K562 (cell line): ENCODE results near the gene GRHPR. TPM values are rescaled to one million over a fixed set of nuclear protein-coding genes. Genes with fewer than 3 reads are reported as not detected.

Experiments used
- ATAC-seq: fragments of 200-7000 bp; cut with Tn5 transposase; 3 replicates; pipeline ENCODE4 v1.9.1; 2020; ENCODE audit warnings: moderate library complexity
- BruUV-seq: library from RNA; stranded (reverse); fragments of 400-500 nt; replicated peaks from 2 replicates; lab custom pipeline; 2021; lab: Mats Ljungman, UMichigan
- CTCF ChIA-PET: fragments of 300-600 bp; formaldehyde crosslinking; extraction: SDS; loops from one replicate; lab custom pipeline; 2021; ENCODE audit warnings: low intra/inter-chr PET ratio; lab: Yijun Ruan, JAX
- POLR2A ChIA-PET: fragments of 300-600, 350-650 bp; sonication (Branson Sonifier 250); formaldehyde crosslinking; extraction: SDS; loops from one replicate; lab custom pipeline; 2021; ENCODE audit warnings: antibody characterized with exemption, inconsistent platforms; lab: Yijun Ruan, JAX
- DNase-seq, 4 experiments: peaks; one replicate each; pipeline versions ENCODE4 v3.0.0 to v3.0.0-alpha.2; 2011 to 2018; ENCODE audit warnings: low spot score in 3 of 4, mixed read lengths in 3 of 4; ENCODE audit errors: extremely low read depth in 1 of 4
- FAIRE-seq: peaks from 2 replicates; lab custom pipeline; 2011; peaks lifted over from hg19 to GRCh38; lab: Jason Lieb, UNC
- H2AFZ ChIP-seq: 2 replicates; pipeline ENCODE4 v1.6.0; 2011; ENCODE audit warnings: low read depth, low read length, control low read depth, inconsistent platforms
- H3K27ac ChIP-seq: fragments of 200-600 bp; 3 replicates; pipeline ENCODE4 v1.8.0; 2011; ENCODE audit warnings: low read depth, mild to moderate bottlenecking, control low read depth, inconsistent platforms, low read length, moderate library complexity, mixed read lengths; ENCODE audit errors: extremely low read depth
- H3K27me3 ChIP-seq, 2 experiments: fragments of 300-600 bp in 1 of 2; 2 replicates in 1 of 2; 3 replicates in 1 of 2; pipeline versions ENCODE4 v1.6.0 to v1.8.0; 2011; ENCODE audit warnings: inconsistent platforms in 2 of 2, low read length in 2 of 2, mild to moderate bottlenecking in 1 of 2, mixed read lengths in 1 of 2, moderate library complexity in 1 of 2; ENCODE audit not compliant: control insufficient read depth in 2 of 2, insufficient read depth in 2 of 2
- H3K36me3 ChIP-seq: fragments of 300-600 bp; 3 replicates; pipeline ENCODE4 v1.8.0; 2011; ENCODE audit warnings: mild to moderate bottlenecking, low read length, inconsistent platforms; ENCODE audit not compliant: control insufficient read depth, insufficient read depth
- H3K4me1 ChIP-seq, 2 experiments: fragments of 200-600 bp in 1 of 2; replicated peaks in 1 of 2; 2 replicates in 1 of 2; 3 replicates in 1 of 2; pipeline versions ENCODE4 v1.5.1 to v1.8.0; 2011; ENCODE audit warnings: inconsistent platforms in 2 of 2, low read length in 2 of 2, mild to moderate bottlenecking in 1 of 2, mixed read lengths in 1 of 2, moderate library complexity in 1 of 2; ENCODE audit not compliant: control insufficient read depth in 2 of 2, insufficient read depth in 2 of 2
- H3K4me2 ChIP-seq: 2 replicates; pipeline ENCODE4 v1.6.1; 2011; ENCODE audit warnings: low read length, control low read depth, inconsistent platforms, mixed read lengths; ENCODE audit not compliant: insufficient read depth
- H3K4me3 ChIP-seq: fragments of 200-600 bp; sonication (generic), shearing (Covaris generic); 2 replicates; pipeline ENCODE4 v1.5.1; 2016; ENCODE audit warnings: control low read depth, inconsistent platforms
- H3K79me2 ChIP-seq: fragments of 200-600 bp; 3 replicates; pipeline ENCODE4 v1.8.0; 2011; ENCODE audit warnings: low read length, inconsistent platforms; ENCODE audit not compliant: control insufficient read depth, insufficient read depth
- H3K9ac ChIP-seq, 2 experiments: 2 replicates each; pipeline versions ENCODE4 v1.6.0 to v1.6.1; 2011; ENCODE audit warnings: low read depth in 2 of 2, low read length in 2 of 2, control low read depth in 1 of 2, inconsistent platforms in 1 of 2, mild to moderate bottlenecking in 1 of 2, mixed read lengths in 1 of 2; ENCODE audit not compliant: insufficient read depth in 1 of 2
- H3K9me1 ChIP-seq: one replicate; pipeline ENCODE4 v1.6.0; 2011; ENCODE audit warnings: inconsistent platforms, mild to moderate bottlenecking, low read length, moderate library complexity; ENCODE audit not compliant: control insufficient read depth, insufficient read depth
- H3K9me3 ChIP-seq: replicated peaks from 2 replicates; pipeline ENCODE4 v1.5.1; 2011; ENCODE audit warnings: low read depth, low read length, inconsistent platforms; ENCODE audit not compliant: control insufficient read depth, insufficient read depth
- H4K20me1 ChIP-seq: replicated peaks from 2 replicates; pipeline ENCODE4 v1.6.1; 2011; ENCODE audit warnings: low read length, inconsistent platforms, mixed read lengths; ENCODE audit not compliant: control insufficient read depth, insufficient read depth
- CHAMP1 ChIP-seq: fragments of 450-650 bp; IDR thresholded peaks from 2 replicates; pipeline ENCODE4 v1.6.1; 2016; ENCODE audit warnings: mild to moderate bottlenecking
- HES1 ChIP-seq: fragments of 450-650 bp; IDR thresholded peaks from 2 replicates; pipeline ENCODE4 v1.6.1; 2016; ENCODE audit warnings: low read depth, mild to moderate bottlenecking, moderate library complexity
- JUNB ChIP-seq: fragments of 450-650 bp; formaldehyde crosslinking; conservative IDR thresholded peaks from 2 replicates; pipeline ENCODE4 v1.4.0; 2020; ENCODE audit warnings: mild to moderate bottlenecking
- L3MBTL2 ChIP-seq: fragments of 450-650 bp; IDR thresholded peaks from 2 replicates; pipeline ENCODE4 v1.6.1; 2016; ENCODE audit warnings: mild to moderate bottlenecking, moderate library complexity
- NFIC ChIP-seq: fragments of 450-650 bp; IDR thresholded peaks from 2 replicates; pipeline ENCODE4 v1.6.1; 2017; ENCODE audit warnings: mild to moderate bottlenecking, inconsistent platforms
- NFIX ChIP-seq: fragments of 250-450 bp; sonication (Bioruptor Pico); IDR thresholded peaks from 2 replicates; pipeline ENCODE4 v1.4.0; 2020; ENCODE audit warnings: low read depth, mild to moderate bottlenecking, moderate library complexity
- POLR2H ChIP-seq: IDR thresholded peaks from 2 replicates; pipeline ENCODE4 v1.6.1; 2016; ENCODE audit warnings: missing genetic modification characterization, low read depth, mild to moderate bottlenecking, control low read depth, missing compliant biosample characterization, moderate library complexity
- RAD21 ChIP-seq, 2 experiments: fragments of 250-450 bp in 1 of 2; fragments of 450-650 bp in 1 of 2; sonication (Bioruptor Pico) in 1 of 2; formaldehyde crosslinking in 1 of 2; IDR thresholded peaks in 1 of 2; conservative IDR thresholded peaks in 1 of 2; 2 replicates each; pipeline versions ENCODE4 v1.4.0 to v1.8.0; 2020 to 2022; ENCODE audit warnings: mild to moderate bottlenecking in 2 of 2, moderate library complexity in 1 of 2
- SAFB2 ChIP-seq: fragments of 200-400 bp; formaldehyde crosslinking; IDR thresholded peaks from 2 replicates; pipeline ENCODE4 v1.6.1; 2018; ENCODE audit warnings: borderline replicate concordance, low read length, low read depth, moderate library complexity; ENCODE audit not compliant: severe bottlenecking
- SIRT6 ChIP-seq: IDR thresholded peaks from one replicate; pipeline ENCODE4 v1.6.1; 2012; ENCODE audit warnings: low read depth, mild to moderate bottlenecking, control low read depth, inconsistent platforms, low read length, moderate library complexity
- SNRNP70 ChIP-seq: fragments of 200-400 bp; formaldehyde crosslinking; optimal IDR thresholded peaks from 2 replicates; pipeline ENCODE3; 2017; ENCODE audit warnings: low read depth, low read length
- WGBS: fragments of 100-300 bp; shearing (Covaris generic); methylation state at CpG from one replicate; pipeline ENCODE4 v1.1.6; 2016; ENCODE audit warnings: low coverage, mixed read lengths; ENCODE audit not compliant: insufficient coverage; ENCODE audit errors: missing lambda C conversion rate; 5-methylcytosine and 5-hydroxymethylcytosine counted together
- in situ Hi-C: fragments of 300-500 bp; cut with MboI; formaldehyde crosslinking; loops from 4 replicates; pipeline ENCODE4 v1.15.0; 2018; ENCODE audit warnings: inconsistent platforms, mixed read lengths
- intact Hi-C: fragments of 100-400 bp; cut with micrococcal nuclease; formaldehyde crosslinking; loops from 2 replicates; pipeline ENCODE4 v1.14.2; 2022
- polyA plus RNA-seq, 8 experiments: library from polyadenylated mRNA; depleted of rRNA in 4 of 8; stranded (reverse) in 5 of 8; unstranded in 3 of 8; fragments of >200 nt; fragmentation: Nextera tagmentation in 2 of 8; fragmentation: Illumina TruSeq in 1 of 8; extraction: Ambion mirVana in 2 of 8; extraction: Trizol in 1 of 8; gene quantifications; 2 replicates each; pipeline versions ENCODE4 v1.2.1 to v1.2.3, GENCODE V29; 2011 to 2014; ENCODE audit warnings: inconsistent platforms in 1 of 8, missing spikeins in 1 of 8
- total RNA-seq, 7 experiments: library from RNA; depleted of rRNA in 6 of 7; stranded (reverse); fragments of >200 nt in 6 of 7; fragmentation: Illumina TruSeq in 2 of 7; extraction: Trizol in 2 of 7; gene quantifications; 2 replicates each; pipeline versions ENCODE4 v1.2.1 to v1.2.3, GENCODE V29; 2011 to 2021; ENCODE audit warnings: low replicate concordance in 1 of 7

GRHPR gene
- total and polyA plus RNA-seq, 9 of the 15 experiments (the other 6 are each of a cell fraction or from before 2014, with no cell fraction given): 38.9 to 144 (median 120) TPM

GRCh38 chr9:37422289-37423104, at the start of gene GRHPR (continued):
- TF ChIP-seq HES1 (peak; percentile 95), JUNB (CRISPR knock-in tag) (no peak), SIRT6 (no peak), POLR2H (tag) (peak; percentile 80)

- Histone ChIP-seq H3K36me3 (no peaks in the 10 kb centered on the region), H3K4me1 (peaks cover 4 to 5% of the 10 kb centered on the region in 2 experiments; a peak in 2 of 5 replicates), H3K79me2 (no peaks in the 10 kb centered on the region), H3K4me2 (no peak overlapping the region), H3K9ac (no peak overlapping the region), H3K9me1 (no peaks in the 10 kb centered on the region), H3K4me3 (no peak overlapping the region), H3K27ac (no peak overlapping the region), H4K20me1 (no peaks in the 10 kb centered on the region), H3K9me3 (no peaks in the 10 kb centered on the region), H3K27me3 (peaks cover 2 to 13% of the 10 kb centered on the region in 2 experiments; a peak in 3 of 5 replicates), H2AFZ (no peak overlapping the region)
- ATAC-seq (no peak), FAIRE-seq (no peak), DNase-seq (no peak)
- TF ChIP-seq L3MBTL2 (no peak), RAD21 (CRISPR knock-in tag; conservative IDR thresholded peaks at IDR 0.05 in 1 of 2, IDR thresholded peaks at IDR 0.05 in 1 of 2) (0 out of 4 replicates have a peak, but pooled peaks of 1 of the 2 experiments have one; percentile 9), NFIX (peak; percentile 91), SNRNP70 (no peak), SAFB2 (no peak), NFIC (peak; percentile 98), CHAMP1 (no peak)
- CTCF ChIA-PET: no interaction called here
- WGBS: 19% methylated on average over 3 of the region's 3 CpGs
- POLR2A ChIA-PET: interaction anchor here (0.7 to 1.3 kb wide), 4 partner anchors 10 to 484 kb away, joined by 3 to 5 read pairs (median 3); no protein-coding TSS in a partner anchor
- intact Hi-C loops: no loop called here
- in situ Hi-C loops: no loop called here
- no TSS peak for BruUV-seq
These were observed 49.7 kb upstream of the GRHPR start for GRCh38 chr9:37372839-37373238.
